Vagina (tissue), 2 donors: ENCODE data around the gene ORAI1. TPM values are rescaled to one million over a fixed set of nuclear protein-coding genes. Genes with fewer than 3 reads are reported as not detected.
"Not testable (repeated sequence)": the region's sequence is repeated elsewhere in the genome, so short reads cannot be mapped to it uniquely, and the experiment has no call there.

Experiments
- DNase-seq, 2 donors: peaks; one replicate each; pipeline ENCODE4 v3.0.0-alpha.2; 2017; ENCODE audit errors: extremely low spot score in 2 of 2
- H3K27ac ChIP-seq: fragments of 200-600 bp; sonication (generic); one replicate; pipeline ENCODE4 v1.5.1; 2019
- H3K27me3 ChIP-seq: fragments of 200-600 bp; sonication (generic); one replicate; pipeline ENCODE4 v1.5.1; 2019
- H3K36me3 ChIP-seq, 2 donors: fragments of 200-600 bp; sonication (generic); one replicate each; pipeline ENCODE4 v1.5.1; 2017 to 2019
- H3K4me1 ChIP-seq: fragments of 200-600 bp; sonication (generic); one replicate; pipeline ENCODE4 v1.5.1; 2019
- H3K4me3 ChIP-seq, 2 donors: fragments of 200-600 bp; sonication (generic); 1 replicate in 1 of 2; 2 replicates in 1 of 2; pipeline ENCODE4 v1.5.1; 2016 to 2019
- H3K9me3 ChIP-seq: fragments of 200-600 bp; sonication (generic); one replicate; pipeline ENCODE4 v1.5.1; 2019
- CTCF ChIP-seq, 3 experiments: fragments of 450-650 bp in 2 of 3; fragments of 200-600 bp in 1 of 3; sonication (generic) in 1 of 3; IDR thresholded peaks; one replicate each; pipeline ENCODE4 v1.5.1; 2017 to 2019; ENCODE audit warnings: antibody characterized with exemption in 3 of 3, mild to moderate bottlenecking in 2 of 3, moderate library complexity in 2 of 3
- POLR2A ChIP-seq, 2 donors: fragments of 450-650 bp; IDR thresholded peaks; one replicate each; pipeline ENCODE4 v1.6.1; 2017; ENCODE audit warnings: antibody characterized with exemption in 2 of 2, mild to moderate bottlenecking in 2 of 2, moderate library complexity in 2 of 2
- POLR2AphosphoS5 ChIP-seq, 2 donors: sonication (generic); formaldehyde crosslinking; IDR thresholded peaks; one replicate each; pipeline ENCODE4 v1.9.0; 2017; ENCODE audit warnings: antibody characterized with exemption in 2 of 2, mild to moderate bottlenecking in 2 of 2, low read depth in 1 of 2; ENCODE audit not compliant: insufficient read depth in 1 of 2
- intact Hi-C: fragments of 100-400 bp; cut with DNase I; formaldehyde crosslinking; loops from one replicate; pipeline ENCODE4 v1.15.1; 2023
- total RNA-seq: library from RNA; depleted of rRNA; stranded (reverse); fragments of >200 nt; gene quantifications from one replicate; pipeline ENCODE4 v1.2.3, GENCODE V29; 2016

Gene ORAI1
- total RNA-seq, 1 donor from 2014 or later, result 18.2 TPM

DNA sequence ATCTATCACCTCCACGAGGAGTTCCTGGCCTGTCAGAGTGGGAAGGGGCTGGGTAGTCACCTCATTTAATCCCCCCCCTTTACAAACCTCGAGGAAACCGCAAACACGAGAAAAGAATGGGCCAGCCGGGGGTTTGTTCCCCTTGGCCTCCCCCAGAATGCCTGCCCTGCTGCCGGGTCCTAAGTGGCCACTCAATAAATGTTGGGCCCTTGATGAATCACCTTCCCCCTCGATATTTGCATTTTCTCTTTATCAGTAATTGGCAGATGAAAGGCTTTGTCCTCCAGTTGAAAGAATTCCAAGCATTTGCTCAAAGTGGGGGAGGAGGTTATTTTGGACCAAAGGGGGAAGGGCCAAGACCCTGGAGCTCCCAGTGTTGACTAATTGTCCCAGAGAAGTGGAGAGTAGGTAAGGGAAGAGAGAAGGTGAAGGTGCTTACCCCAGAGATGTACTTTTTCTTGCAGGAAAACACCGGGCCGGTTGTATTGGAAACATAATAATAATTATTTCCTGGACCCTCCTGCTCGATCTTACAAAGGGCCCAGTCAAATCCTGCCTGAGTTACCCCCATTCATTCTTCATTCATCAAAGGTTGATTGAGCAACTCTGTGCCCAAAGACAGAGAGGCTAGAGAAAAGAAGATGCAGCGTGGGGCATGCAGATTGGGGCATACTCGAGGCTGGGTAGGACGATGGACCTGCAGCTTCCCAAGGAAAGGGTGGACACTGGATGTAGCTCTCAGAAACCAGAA is 43.6 kb upstream of the ORAI1 start:
- H3K4me1 ChIP-seq, result peaks cover 36% of the 10 kb centered on the region
- no peaks in the 10 kb centered on the region for H3K36me3 ChIP-seq
- no peaks in the 10 kb centered on the region for H3K27me3 ChIP-seq
- no peak overlapping the region for H3K4me3 ChIP-seq
- H3K27ac ChIP-seq, result peak overlapping the region; percentile 86
- TF ChIP-seq CTCF (IDR thresholded peaks at IDR 0.05) (no peak), POLR2A (IDR thresholded peaks at IDR 0.05) (no peak), POLR2AphosphoS5 (IDR thresholded peaks at IDR 0.05; ENCODE audit: insufficient read depth in 1 of 2, low read depth in 1 of 2) (no peak)
- intact Hi-C loops, result no loop called here
- DNase-seq, result no peak
- H3K9me3 ChIP-seq, result no peaks in the 10 kb centered on the region

DNA sequence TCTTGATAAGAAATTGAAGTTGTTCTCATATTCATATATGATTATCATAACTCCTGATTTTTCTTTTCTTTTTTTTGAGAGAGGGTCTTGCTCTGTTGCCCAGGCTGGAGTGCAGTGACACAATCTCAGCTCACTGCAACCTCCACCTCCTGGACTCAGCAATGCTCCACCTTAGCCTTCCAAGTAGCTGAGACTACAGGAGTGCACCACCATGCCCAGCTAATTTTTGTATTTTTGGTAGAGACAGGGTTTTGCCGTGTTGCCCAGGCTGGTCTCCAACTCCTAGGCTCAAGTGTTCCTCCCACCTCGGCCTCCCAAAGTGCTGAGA is 43.0 kb upstream of the ORAI1 start:
- H3K9me3 ChIP-seq, intact Hi-C loops, DNase-seq, H3K36me3 ChIP-seq, H3K27ac ChIP-seq, H3K4me3 ChIP-seq, H3K27me3 ChIP-seq: not testable (repeated sequence)
- peaks cover 30% of the 10 kb centered on the region for H3K4me1 ChIP-seq

DNA sequence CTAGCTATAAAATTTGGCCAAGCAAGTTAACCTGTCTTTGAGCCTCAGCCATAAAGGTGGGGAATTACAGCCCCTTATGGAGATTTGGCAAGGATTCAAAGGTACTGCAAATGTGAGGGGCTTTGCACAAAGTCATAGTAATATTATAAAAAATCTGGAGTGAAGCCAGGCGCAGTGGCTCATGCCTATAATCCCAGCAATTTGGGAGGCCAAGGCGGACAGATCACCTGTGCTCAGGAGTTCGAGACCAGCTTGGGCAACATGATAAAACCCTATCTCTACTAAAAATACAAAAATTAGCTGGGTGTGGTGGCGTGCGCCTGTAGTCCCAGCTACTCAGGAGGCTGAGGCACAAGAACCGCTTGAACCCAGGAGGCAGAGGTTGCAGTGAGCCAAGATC is 41.4 kb upstream of the ORAI1 start:
- H3K9me3 ChIP-seq, H3K36me3 ChIP-seq, H3K4me3 ChIP-seq, intact Hi-C loops, H3K27ac ChIP-seq, H3K27me3 ChIP-seq, DNase-seq: not testable (repeated sequence)
- H3K4me1 ChIP-seq, result peaks cover 22% of the 10 kb centered on the region

- Histone ChIP-seq H3K27me3 (no peaks in the 10 kb centered on the region), H3K27ac (peak overlapping the region; percentile 84), H3K9me3 (no peaks in the 10 kb centered on the region), H3K4me1 (peaks cover 9% of the 10 kb centered on the region), H3K4me3 (peak overlapping the region; percentile 42 to 48), H3K36me3 (no peaks in the 10 kb centered on the region)
- TF ChIP-seq POLR2AphosphoS5 (IDR thresholded peaks at IDR 0.05; ENCODE audit: insufficient read depth in 1 of 2, low read depth in 1 of 2) (no peak), POLR2A (IDR thresholded peaks at IDR 0.05) (no peak), CTCF (IDR thresholded peaks at IDR 0.05) (no peak)
- DNase-seq, result no peak
- intact Hi-C loops, result no loop called here
These were observed 35.7 kb upstream of the ORAI1 start for GRCh38 chr12:121590476-121591143.

GRCh38 chr12:121592320-121592719 is 34.0 kb upstream of the ORAI1 start:
- Histone ChIP-seq H3K27ac (no peak overlapping the region), H3K27me3 (no peaks in the 10 kb centered on the region), H3K36me3 (no peaks in the 10 kb centered on the region), H3K9me3 (no peaks in the 10 kb centered on the region), H3K4me1 (peaks cover 9% of the 10 kb centered on the region), H3K4me3 (no peak overlapping the region)
- intact Hi-C loops, result no loop called here
- TF ChIP-seq POLR2AphosphoS5 (IDR thresholded peaks at IDR 0.05; ENCODE audit: insufficient read depth in 1 of 2, low read depth in 1 of 2) (no peak), CTCF (IDR thresholded peaks at IDR 0.05) (no peak), POLR2A (IDR thresholded peaks at IDR 0.05) (no peak)
- DNase-seq, result no peak

GRCh38 chr12:121595520-121595919 is 30.8 kb upstream of the ORAI1 start:
- intact Hi-C loops, result no loop called here
- Histone ChIP-seq H3K36me3 (no peaks in the 10 kb centered on the region), H3K27me3 (no peaks in the 10 kb centered on the region), H3K9me3 (no peaks in the 10 kb centered on the region), H3K4me1 (peaks cover 8% of the 10 kb centered on the region), H3K4me3 (no peak overlapping the region), H3K27ac (no peak overlapping the region)
- DNase-seq, result no peak
- TF ChIP-seq POLR2A (IDR thresholded peaks at IDR 0.05), result no peak
- TF ChIP-seq POLR2AphosphoS5 (IDR thresholded peaks at IDR 0.05; ENCODE audit: insufficient read depth in 1 of 2, low read depth in 1 of 2), result no peak
- TF ChIP-seq CTCF (IDR thresholded peaks at IDR 0.05), result no peak
